Loucy (cell line): ENCODE results near the gene SMYD1.

Source experiments
- EZH2phosphoT487 ChIP-seq: fragments of 200-600 bp; IDR thresholded peaks from 2 replicates; pipeline ENCODE4 v1.6.1; 2018; ENCODE audit warnings: antibody characterized with exemption, mild to moderate bottlenecking, moderate library complexity, borderline replicate concordance
- TF ChIP-seq, protein P1 (sequence below): fragments of 200-600 bp; sonication (generic); conservative IDR thresholded peaks from 2 replicates; pipeline ENCODE4 v1.5.1; 2014; ENCODE audit warnings: mild to moderate bottlenecking, antibody characterized with exemption, low read length

DNA sequence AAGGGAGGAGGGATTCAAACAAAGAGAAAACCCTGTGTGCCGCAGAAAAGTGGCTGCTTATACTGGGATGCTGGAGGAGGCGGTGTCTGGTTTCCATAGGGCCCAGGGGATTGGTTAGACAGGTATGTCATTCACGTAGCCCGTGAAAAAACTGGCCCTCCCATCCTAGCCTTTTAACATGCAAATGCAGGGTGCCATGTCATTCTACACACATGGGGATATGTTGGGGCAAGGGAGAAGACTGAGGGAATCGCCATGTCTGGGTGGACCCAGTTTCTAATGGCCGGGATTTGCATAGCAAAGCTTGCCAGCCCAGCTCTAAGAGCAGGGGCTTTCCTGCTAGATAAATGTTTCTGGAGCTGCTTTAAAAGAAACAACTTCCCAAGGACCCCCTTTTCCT lies 43.1 kb upstream of the SMYD1 start:
- TF ChIP-seq, protein P1, sequence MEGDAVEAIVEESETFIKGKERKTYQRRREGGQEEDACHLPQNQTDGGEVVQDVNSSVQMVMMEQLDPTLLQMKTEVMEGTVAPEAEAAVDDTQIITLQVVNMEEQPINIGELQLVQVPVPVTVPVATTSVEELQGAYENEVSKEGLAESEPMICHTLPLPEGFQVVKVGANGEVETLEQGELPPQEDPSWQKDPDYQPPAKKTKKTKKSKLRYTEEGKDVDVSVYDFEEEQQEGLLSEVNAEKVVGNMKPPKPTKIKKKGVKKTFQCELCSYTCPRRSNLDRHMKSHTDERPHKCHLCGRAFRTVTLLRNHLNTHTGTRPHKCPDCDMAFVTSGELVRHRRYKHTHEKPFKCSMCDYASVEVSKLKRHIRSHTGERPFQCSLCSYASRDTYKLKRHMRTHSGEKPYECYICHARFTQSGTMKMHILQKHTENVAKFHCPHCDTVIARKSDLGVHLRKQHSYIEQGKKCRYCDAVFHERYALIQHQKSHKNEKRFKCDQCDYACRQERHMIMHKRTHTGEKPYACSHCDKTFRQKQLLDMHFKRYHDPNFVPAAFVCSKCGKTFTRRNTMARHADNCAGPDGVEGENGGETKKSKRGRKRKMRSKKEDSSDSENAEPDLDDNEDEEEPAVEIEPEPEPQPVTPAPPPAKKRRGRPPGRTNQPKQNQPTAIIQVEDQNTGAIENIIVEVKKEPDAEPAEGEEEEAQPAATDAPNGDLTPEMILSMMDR = no peak
- no peak for TF ChIP-seq EZH2phosphoT487
